GM19467 (cell line): ENCODE results near the gene CTNND2.
"Not testable (repeated sequence)": the region's sequence is repeated elsewhere in the genome, so short reads cannot be mapped to it uniquely, and the experiment has no call there.

Experiments used
- ATAC-seq: cut with Tn5 transposase; IDR thresholded peaks from one replicate; pipeline ENCODE4 v1.9.1; 2021; ENCODE audit warnings: mild to moderate bottlenecking, moderate library complexity; ENCODE audit not compliant: unreplicated experiment

The CTNND2 gene

DNA sequence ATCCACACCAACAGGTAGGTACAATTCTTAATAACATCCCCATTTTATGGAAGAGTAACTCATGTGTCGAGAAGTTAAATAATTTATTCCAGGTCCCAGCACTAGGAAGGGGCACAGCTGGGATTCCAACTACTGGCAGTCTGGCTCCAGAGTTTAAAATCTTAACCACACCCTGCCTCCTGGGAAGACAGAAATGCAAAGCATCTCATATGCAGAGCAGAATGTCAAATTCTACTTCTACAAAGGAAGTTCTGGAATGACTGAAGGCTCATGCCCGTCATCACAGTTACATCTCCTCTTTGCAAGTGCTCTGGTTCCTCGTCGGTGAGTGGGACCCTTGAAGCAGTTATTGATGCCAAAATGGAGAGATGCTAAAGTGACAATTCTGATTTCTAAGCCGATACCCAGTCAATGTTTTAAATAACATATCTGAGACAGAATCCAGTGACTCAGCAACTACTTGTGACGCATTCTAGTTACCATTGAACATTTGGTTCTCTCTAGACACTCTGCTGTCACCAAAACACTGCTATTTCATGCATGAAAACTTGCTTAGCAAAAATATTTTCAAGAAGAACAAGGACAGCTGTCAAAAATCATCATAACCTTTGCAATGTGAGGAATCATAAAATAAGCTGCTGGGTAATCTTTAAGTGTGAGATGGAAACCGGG is 412.7 kb downstream of the CTNND2 start:
- no peak for ATAC-seq

DNA sequence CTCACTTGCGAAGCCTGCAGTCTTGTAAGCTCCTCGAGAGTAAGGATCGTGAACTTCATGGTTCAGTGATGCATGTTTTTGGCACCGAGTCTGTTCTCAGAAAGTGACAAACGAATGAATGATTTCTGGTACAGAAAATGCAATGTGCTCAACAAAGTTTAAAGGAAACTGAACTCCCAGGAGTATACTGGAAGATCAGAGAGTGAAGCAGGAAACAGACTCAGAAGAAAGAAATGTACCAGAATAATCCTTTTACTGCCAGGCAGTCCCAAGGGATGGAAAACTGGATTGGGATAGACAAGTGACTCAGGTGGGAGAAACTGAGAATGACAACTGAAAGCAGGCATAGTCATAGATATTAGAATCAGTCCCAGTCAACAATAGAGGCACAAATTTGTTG is 420.6 kb downstream of the CTNND2 start:
- ATAC-seq = no peak

DNA sequence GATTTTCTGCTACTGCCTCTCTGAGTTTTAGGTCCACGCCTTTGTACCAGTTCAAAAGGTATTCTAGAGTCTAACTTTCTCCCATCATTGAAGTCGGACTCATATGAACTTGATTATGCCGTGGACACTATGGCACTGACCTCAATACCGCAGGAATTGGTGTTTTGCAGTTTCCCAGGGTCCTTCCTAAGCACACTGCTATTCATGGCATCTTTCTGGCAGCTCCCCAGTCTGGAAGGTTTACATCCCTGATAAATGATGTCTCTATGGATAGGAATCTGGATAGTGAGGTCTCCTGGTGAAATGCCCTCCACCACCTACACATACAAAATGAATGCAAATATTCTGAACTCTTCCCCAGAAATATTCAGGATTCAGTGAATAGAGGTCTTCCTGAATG is 422.2 kb downstream of the CTNND2 start:
- ATAC-seq = no peak

DNA sequence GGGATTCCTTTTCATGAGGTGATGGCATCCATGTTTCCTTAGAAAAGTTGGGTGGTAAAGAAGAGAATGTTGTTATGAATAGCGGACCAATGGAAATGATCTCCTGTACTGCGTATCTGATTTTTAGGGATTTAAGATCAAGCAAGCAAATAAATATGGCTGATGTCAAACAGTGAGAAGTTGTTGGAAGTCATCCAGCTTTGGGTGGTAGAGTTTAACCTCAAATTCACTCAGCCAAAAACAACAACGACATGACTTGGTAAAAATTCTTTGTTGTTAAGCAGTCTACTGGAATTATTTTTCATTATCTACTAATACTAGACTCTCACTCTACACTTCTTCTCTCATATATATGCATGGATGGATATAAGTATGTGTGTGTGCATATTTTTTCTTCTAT is 426.5 kb downstream of the CTNND2 start:
- no peak for ATAC-seq

DNA sequence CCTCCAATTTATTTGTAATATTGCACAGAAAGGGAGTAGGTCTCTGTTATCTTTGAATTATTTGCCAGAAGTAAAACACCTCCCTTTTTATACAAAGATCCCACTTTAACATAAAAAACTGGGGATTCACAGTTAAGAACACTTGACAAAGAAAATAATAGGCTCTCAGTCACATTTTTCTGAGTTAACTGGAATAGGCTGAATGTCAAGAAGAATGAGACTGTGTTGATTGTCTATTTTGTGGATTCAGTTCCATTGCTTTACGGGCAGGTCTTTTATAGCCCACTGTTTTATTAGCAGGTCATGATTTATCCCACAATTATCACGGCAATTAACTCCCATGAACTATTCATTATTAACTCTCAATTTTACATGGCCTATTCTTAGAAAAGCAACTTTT is 427.4 kb downstream of the CTNND2 start:
- ATAC-seq = no peak

DNA sequence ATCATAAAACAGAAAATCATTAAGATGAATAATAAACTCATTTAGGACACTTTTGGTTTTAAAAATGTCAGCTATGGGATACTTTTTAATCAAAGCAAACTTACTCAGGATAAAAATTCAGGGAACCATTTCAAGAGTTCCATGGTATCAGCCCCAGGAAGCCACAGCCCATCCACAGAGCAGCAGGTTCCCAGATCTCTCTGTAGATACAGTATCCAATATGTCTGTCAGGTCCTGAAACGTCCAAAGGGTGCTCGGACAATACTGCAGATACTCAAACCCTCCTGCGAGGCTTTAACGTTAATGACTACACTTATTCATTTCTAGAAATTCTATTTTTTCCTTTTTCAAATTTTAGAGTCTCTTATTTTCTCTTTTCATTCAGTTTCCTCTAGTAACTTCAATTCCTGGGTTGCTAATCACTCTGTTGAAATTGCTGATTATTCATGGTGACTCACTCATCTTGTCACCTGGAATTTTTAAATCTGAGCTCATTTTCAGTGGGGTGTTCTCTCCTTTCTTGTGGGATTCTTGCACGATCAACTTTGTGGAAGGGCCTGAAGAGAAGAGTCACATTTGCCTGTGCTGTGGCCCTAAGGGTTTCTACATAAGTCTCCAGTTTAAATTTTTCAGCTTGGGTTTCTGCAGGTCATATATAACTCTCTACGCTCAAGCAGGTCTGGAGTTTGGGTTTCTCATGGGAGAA is 435.8 kb downstream of the CTNND2 start:
- ATAC-seq = no peak

DNA sequence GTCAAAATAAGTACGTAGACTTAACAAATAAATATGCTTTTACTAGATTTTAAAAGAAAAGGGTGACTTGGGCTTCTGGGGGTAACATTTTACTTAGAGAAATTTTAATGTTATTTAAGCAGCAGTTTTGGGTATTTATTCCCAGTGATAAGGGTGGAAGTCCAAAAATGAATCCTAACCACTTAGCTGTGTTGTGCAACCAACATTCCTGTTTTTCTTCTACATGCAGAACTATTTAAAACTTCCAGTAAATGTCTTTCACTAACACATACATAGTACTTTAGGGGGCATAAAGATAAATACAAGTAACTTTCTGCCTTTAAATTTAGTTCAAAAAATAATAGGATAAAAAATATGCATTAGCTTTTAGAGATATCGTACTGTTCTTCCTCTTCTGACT is 436.7 kb downstream of the CTNND2 start:
- no peak for ATAC-seq

DNA sequence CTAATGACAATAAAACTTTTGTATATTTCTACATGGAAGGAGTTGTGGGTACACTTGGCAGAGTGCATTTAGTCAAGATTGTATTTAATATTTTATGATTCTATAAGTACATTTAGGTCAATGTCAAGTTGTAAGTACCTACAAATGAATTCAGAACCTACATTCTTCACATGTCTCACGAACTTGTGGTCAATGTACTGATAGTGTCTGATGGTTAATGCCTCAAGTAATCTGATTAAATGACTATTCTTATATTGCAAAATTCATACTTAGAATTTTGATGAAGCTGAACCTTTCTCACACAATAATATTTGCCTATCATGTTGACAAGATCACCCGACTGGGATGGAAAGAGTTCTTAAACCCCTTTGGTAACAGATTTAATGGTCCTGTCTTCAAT is 444.5 kb downstream of the CTNND2 start:
- no peak for ATAC-seq

DNA sequence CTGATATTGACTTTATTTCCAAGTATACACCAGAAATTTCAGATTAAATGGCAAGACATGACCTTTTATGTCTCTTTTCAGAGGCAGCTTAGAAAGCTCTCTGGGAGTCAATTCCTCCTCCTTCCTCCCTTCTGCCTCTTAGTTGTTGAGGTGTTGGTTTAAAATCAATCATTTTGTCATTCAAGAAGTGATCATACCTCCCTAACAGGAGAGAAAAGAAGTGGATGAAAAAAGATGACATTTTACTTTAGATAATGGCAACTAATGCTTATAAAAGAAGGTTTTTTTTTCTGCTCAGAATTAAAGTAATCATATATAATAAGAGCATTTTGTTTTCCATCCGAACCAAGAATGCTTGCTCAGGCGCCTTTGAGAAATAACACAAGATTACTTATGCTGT is 448.7 kb downstream of the CTNND2 start:
- ATAC-seq = no peak

DNA sequence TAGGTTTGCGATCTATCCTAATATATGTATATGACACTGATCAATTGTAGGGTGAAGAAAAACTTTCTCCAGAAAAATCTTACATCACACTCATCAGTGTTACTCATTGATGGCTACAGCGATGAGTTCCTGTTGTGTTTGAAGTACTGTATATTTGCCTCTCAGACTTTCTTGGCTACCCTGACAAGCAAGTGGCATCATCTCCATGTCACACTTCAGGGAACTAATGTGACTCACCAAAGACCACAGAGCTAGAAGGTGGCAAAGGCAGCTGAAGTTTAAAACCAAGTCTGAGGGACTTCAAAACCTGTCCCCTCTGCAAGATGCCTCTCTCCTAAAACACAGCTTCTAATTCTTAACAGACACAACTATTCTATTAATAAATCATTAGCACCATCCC is 451.4 kb downstream of the CTNND2 start:
- ATAC-seq = no peak

DNA sequence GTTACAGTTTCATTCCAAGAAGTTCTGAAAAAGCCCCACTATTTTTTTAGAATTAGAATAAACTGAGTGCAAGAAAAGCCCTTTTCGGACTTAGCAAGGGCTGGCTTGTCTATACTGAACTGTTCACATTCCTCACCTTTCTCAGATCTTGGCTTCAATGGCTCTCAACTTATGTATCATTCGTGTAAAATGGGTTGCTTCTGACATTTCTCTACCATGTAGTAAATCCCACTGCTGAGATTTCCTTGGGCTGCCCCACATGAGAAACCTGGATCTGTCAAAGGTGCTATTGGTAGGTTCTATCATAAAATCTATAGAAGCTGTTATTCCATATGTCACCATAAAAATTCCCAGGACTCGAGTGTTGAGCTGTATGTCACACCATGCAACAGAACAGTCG is 454.3 kb downstream of the CTNND2 start:
- no peak for ATAC-seq

DNA sequence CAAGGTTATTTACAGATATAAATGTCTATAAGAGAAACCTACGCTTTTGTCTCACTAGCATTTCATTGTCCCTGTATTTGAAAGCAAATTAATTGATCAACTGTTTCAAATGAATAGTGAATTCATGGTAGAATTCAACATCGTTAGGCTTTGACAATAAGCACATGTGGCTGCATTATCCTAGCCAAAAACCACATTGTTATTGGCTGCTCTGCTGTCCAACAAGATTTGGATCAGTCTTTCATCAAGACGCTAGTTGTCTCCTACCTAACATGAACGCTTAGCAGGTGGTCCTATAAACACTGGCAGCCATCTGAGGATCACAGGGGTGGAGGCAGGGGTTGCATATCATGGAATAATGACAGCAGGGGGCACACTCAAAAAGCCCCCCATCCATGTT is 455.0 kb downstream of the CTNND2 start:
- no peak for ATAC-seq

DNA sequence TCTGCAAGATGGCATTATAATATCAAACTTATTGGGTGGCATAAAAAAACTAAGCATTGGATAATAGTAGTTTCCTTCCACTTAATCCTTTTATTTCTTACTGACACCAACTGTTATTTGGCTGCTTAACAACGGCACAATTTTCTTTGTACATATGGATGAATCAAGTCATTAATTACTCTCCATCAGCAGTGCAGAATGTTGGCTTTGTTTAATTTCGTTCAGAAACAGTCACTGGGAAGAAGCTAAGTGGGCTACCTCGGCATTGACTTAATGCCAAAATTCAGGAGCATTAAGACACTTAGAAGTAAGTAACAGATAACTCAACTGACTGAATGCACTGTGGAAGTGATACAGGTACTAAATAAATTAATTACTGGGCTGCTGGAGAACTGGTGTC is 460.4 kb downstream of the CTNND2 start:
- no peak for ATAC-seq

DNA sequence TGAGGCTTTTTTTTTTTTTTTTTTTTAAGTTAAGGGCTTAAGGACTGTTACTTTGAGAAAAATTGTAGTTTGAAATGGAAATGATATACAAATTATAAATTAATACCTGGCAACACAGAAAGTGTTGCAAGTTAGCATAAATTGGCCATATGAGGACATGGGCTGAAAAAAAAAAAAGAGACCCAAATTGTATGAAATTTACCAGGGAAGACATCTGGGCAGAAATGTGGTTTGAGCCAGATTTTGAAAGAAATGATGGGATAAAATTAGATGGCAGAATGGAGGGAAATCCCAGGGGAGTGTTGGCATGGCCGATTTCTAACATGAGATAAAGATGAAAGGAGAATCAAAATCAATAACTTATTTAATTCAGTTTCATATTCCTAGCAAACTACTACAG is 472.1 kb downstream of the CTNND2 start:
- no peak for ATAC-seq

DNA sequence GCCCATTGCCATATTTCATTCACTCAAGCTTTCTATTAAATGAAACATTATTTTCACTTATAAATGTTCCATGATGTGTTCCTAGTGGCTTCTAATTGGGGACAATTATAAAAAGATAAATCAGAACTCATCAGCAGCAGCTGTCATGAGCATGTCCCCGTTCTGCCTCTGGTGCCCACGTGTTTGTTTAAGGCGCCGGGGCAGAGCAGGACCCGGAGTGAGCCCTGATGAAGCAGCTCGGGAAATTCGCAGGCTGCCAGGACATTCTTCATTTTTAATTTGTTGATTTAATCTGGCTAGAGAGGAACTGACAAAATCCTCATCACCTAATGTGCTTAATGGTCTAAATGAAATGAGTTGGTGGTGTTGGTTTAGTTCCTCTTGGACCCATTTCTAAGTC is 475.0 kb downstream of the CTNND2 start:
- no peak for ATAC-seq

DNA sequence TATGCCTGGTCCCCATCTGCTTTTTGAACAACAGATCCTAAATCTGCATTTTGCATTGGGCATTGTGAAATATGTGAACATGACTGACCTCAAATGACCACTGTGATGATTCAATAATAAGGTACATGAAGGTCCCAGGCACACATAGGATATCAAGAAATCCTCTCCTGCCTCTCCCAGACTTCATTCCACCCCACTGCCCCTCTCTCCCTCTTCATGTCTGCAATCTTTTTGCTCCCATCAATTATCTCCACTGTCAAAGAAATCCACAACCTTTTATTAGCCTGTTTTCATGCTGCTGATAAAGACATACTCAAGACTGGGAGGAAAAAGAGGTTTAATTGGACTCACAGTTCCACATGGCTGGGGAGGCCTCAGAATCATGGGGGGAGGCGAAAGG is 476.7 kb downstream of the CTNND2 start:
- no peak for ATAC-seq

DNA sequence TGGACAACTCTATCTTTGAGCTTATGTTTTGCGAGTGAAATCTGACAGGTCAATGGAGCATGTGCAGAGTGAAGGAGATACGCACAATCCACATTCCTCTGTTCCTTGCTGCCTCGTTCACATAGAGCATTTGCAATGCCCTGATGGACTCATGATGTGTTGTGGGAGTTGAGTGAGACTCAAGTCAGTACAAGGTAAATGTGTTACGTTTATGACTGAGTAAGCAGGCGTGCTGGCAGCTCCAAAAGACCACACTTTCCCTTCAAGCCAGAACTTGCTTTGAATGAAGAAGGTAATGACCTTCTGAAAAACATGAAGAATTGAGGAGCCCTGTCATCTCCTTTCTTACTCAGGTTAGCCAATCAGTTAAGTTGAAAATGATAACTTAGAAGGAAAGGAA is 477.8 kb downstream of the CTNND2 start:
- no peak for ATAC-seq

DNA sequence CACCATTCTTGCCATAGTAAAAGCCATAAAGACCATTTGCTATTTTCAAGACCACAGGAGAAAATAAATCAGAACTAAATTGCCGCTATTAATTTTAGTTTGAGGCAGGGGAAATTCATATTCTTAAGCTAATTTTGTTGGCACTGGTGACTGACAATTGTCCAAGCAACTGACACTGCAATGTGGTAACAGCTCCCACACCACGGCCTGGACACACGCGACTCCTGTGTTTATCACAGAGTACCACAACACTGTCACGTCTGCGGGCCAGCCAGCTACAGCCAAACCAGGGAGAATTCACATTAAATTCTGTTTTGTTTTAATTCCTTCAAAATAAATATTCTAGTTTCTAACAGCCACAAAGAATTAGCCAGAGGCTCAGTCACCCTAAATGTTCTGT is 481.9 kb downstream of the CTNND2 start:
- no peak for ATAC-seq

DNA sequence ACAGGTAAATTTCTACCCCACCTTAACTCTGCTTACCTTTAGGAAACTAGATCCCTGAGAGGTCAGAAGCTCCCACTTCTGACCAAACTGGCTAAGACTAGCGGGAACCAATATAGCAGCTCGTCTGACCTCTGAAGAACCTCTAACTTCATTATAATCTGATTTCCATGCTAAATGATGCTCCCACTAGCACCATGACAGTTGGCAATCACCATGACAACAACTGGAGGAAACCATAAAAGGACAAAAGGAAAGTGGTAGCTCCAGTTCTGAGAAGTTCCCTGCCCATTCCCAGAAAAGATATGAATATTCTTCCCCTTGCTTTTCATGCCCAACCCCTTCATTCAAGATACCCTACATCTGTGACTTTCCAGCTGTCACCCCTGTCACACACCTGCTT is 483.3 kb downstream of the CTNND2 start:
- no peak for ATAC-seq

DNA sequence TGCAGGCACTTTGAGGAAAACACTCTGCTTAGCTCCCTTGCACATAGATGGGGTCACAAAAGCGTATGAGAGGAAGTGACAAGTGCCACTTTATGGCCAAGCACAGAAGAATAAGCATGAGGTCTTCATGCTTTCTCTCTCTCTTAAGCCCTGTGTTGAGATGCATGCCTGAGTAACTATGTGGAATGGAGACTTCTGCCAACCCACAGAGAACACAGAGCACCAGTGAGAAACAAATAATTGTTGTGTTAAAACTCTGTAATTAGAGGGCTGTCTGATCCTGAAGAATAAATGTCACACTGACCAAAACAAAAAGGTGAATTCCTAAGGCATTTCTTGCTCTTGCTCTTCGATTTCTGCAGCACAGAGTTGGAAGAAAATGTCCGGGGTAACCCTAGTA is 488.5 kb downstream of the CTNND2 start:
- ATAC-seq = no peak

DNA sequence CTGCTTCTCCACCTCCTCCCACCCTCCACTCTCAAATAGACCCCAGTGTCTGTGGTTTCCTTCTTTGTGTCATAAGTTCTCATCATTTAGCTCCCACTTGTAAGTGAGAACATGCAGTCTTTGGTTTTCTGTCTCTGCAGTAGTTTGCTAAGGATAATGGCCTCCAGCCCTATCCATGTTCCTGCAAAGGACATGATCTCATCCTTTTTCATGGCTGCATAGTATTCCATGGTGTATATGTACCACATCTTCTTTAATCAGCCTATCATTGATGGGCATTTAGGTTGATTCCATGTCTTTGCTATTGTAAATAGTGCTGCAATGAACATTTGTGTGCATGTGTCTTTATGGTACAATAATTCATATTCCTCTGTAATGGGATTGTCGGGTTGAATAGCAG is 489.5 kb downstream of the CTNND2 start:
- ATAC-seq = not testable (repeated sequence)

DNA sequence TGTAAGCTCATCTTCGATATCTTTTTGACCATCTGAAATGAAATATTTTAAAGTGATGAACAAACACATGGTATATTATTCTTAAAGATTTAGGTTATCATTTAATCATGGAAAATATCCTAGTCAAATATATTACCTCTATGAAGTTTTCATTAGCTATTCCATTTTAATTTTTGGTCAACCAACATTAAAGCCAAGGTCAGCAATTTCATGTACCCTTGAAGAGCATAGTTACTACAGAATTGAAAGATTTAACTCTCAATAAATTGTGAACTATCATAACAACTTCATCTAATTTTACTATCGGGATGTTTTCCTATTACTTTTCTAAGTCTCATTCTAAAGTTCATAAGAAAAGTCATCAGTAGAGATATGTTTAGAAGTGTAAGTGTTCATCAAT is 492.6 kb downstream of the CTNND2 start:
- no peak for ATAC-seq

DNA sequence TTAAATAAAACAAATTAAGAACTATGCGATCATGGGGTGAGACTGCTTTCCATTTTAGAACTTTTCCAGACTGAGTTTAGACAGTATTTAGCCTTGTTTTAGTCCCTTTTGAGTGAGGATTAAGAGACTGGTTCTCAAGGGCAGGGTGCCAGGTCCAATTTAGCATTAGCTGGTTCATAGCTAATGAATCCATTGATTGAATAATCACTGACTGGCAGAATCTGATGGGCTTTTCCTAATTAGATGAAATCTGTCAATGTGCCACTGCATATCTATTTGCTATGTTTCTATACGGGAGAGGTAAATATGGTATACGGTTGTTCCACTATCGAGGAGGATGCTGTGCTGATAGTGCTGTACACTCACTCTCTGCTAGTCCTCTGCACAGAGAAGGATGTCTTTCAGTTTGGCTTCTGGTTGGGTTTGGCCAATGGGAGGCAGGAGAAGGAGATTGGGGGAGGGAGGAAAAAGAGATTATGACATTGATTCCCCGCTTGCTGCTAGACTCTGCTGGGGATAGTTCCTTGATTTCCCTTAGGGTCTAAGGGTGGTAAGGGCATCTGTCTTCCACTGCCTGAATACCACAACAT is 496.6 kb downstream of the CTNND2 start:
- no peak for ATAC-seq
